SK-N-SH (cell line): Measurements from ENCODE around the gene RAVER1. TPM values are rescaled to one million over a fixed set of nuclear protein-coding genes. Genes with fewer than 3 reads are reported as not detected.
A peak's percentile ranks its signal among the peaks of the same experiment; 100 is the strongest.

Experiments used
- CTCF ChIA-PET: fragments of 300-600, 350-600 bp; formaldehyde crosslinking; extraction: SDS; loops from one replicate; lab custom pipeline; 2021; lab: Yijun Ruan, JAX
- POLR2A ChIA-PET: fragments of 350-600 bp; sonication (Branson Sonifier 250); formaldehyde crosslinking; extraction: SDS; loops from one replicate; lab custom pipeline; 2020; ENCODE audit warnings: antibody characterized with exemption, inconsistent platforms; lab: Yijun Ruan, JAX
- DNase-seq: peaks from one replicate; pipeline ENCODE4 v3.0.0; 2012
- H2AFZ ChIP-seq: fragments of 200-600 bp; sonication (generic); 2 replicates; pipeline ENCODE4 v1.8.1; 2016; ENCODE audit warnings: antibody characterized with exemption, mild to moderate bottlenecking, low read depth
- H3F3A ChIP-seq: fragments of 200-600 bp; sonication (generic); replicated peaks from 2 replicates; pipeline ENCODE3; 2016; ENCODE audit warnings: antibody characterized with exemption, mild to moderate bottlenecking; ENCODE audit not compliant: insufficient read depth
- H3K27ac ChIP-seq, 2 experiments: fragments of 200-500 bp in 1 of 2; fragments of 200-600 bp in 1 of 2; sonication (Bioruptor generic) in 1 of 2; sonication (generic), shearing (Covaris generic) in 1 of 2; 2 replicates each; pipeline versions ENCODE4 v1.5.1 to v1.6.1; 2014 to 2016; ENCODE audit warnings: low read depth in 2 of 2, inconsistent platforms in 1 of 2, low read length in 1 of 2, mild to moderate bottlenecking in 1 of 2, mixed read lengths in 1 of 2
- H3K27me3 ChIP-seq: fragments of 200-600 bp; sonication (generic), shearing (Covaris generic); 2 replicates; pipeline ENCODE4 v1.6.1; 2016; ENCODE audit warnings: mixed run types; ENCODE audit not compliant: insufficient read depth
- H3K36me3 ChIP-seq, 2 experiments: fragments of 200-500 bp in 1 of 2; fragments of 200-600 bp in 1 of 2; sonication (Bioruptor generic) in 1 of 2; sonication (generic) in 1 of 2; replicated peaks in 1 of 2; 2 replicates each; pipeline versions ENCODE3 to v1.5.1; 2014 to 2016; ENCODE audit warnings: low read length in 1 of 2, mild to moderate bottlenecking in 1 of 2; ENCODE audit not compliant: insufficient read depth in 2 of 2, control insufficient read depth in 1 of 2
- H3K4me1 ChIP-seq, 2 experiments: fragments of 200-500 bp in 1 of 2; fragments of 200-600 bp in 1 of 2; sonication (Bioruptor generic) in 1 of 2; sonication (generic), shearing (Covaris generic) in 1 of 2; 2 replicates each; pipeline versions ENCODE4 v1.5.1 to v1.6.1; 2014 to 2016; ENCODE audit warnings: low read depth in 1 of 2, low read length in 1 of 2, mixed run types in 1 of 2; ENCODE audit not compliant: insufficient read depth in 2 of 2, control insufficient read depth in 1 of 2
- H3K4me2 ChIP-seq: fragments of 200-600 bp; sonication (generic), shearing (Covaris generic); 2 replicates; pipeline ENCODE4 v1.6.1; 2017; ENCODE audit warnings: mixed run types
- H3K4me3 ChIP-seq, 2 experiments: fragments of 200-500 bp in 1 of 2; fragments of 200-600 bp in 1 of 2; sonication (Bioruptor generic) in 1 of 2; sonication (generic), shearing (Covaris generic) in 1 of 2; 2 replicates each; pipeline versions ENCODE4 v1.5.1 to v1.8.1; 2014 to 2016; ENCODE audit warnings: low read depth in 2 of 2, inconsistent platforms in 1 of 2, low read length in 1 of 2, mild to moderate bottlenecking in 1 of 2, mixed read lengths in 1 of 2, moderate library complexity in 1 of 2
- H3K79me2 ChIP-seq: fragments of 200-600 bp; sonication (generic); 2 replicates; pipeline ENCODE4 v1.8.1; 2017; ENCODE audit warnings: mild to moderate bottlenecking; ENCODE audit not compliant: insufficient read depth
- H3K9ac ChIP-seq: fragments of 200-600 bp; sonication (generic); 2 replicates; pipeline ENCODE4 v1.6.1; 2017; ENCODE audit warnings: mixed run types
- H3K9me2 ChIP-seq: fragments of 200-600 bp; sonication (generic); 2 replicates; pipeline ENCODE4 v1.6.1; 2017; ENCODE audit warnings: mixed run types
- H3K9me3 ChIP-seq: fragments of 200-600 bp; sonication (generic); 2 replicates; pipeline ENCODE4 v1.6.1; 2017; ENCODE audit warnings: mixed run types, mild to moderate bottlenecking, moderate library complexity
- H4K20me1 ChIP-seq: fragments of 200-600 bp; sonication (generic); 2 replicates; pipeline ENCODE4 v1.6.1; 2017; ENCODE audit warnings: mild to moderate bottlenecking, mixed run types; ENCODE audit not compliant: insufficient read depth
- ELF1 ChIP-seq: IDR thresholded peaks from 2 replicates; pipeline ENCODE4 v1.4.0; 2012
- EP300 ChIP-seq, 2 experiments: IDR thresholded peaks; 2 replicates each; pipeline versions ENCODE4 v1.4.0 to v1.6.1; 2012; ENCODE audit warnings: borderline replicate concordance in 1 of 2, low read depth in 1 of 2, low read length in 1 of 2
- FOSL2 ChIP-seq: IDR thresholded peaks from 2 replicates; pipeline ENCODE4 v1.4.0; 2012; ENCODE audit warnings: low read depth, mild to moderate bottlenecking, moderate library complexity, borderline replicate concordance
- FOXJ3 ChIP-seq: sonication (generic); formaldehyde crosslinking; IDR thresholded peaks from 2 replicates; pipeline ENCODE4 v1.5.1; 2020; ENCODE audit warnings: mild to moderate bottlenecking, missing genetic modification reagents
- FOXM1 ChIP-seq: IDR thresholded peaks from 2 replicates; pipeline ENCODE4 v1.4.0; 2012; ENCODE audit warnings: low read depth, mild to moderate bottlenecking
- GABPA ChIP-seq: IDR thresholded peaks from 2 replicates; pipeline ENCODE4 v1.4.0; 2012; ENCODE audit warnings: low read depth, mild to moderate bottlenecking
- GATA2 ChIP-seq: sonication (generic); formaldehyde crosslinking; IDR thresholded peaks from 2 replicates; pipeline ENCODE4 v1.5.0; 2020; ENCODE audit warnings: mild to moderate bottlenecking, missing genetic modification reagents
- JUND ChIP-seq: IDR thresholded peaks from 2 replicates; pipeline ENCODE4 v1.4.0; 2012
- MEF2A ChIP-seq: IDR thresholded peaks from 2 replicates; pipeline ENCODE4 v1.4.0; 2012; ENCODE audit warnings: low read depth, borderline replicate concordance
- MXI1 ChIP-seq: IDR thresholded peaks from 2 replicates; pipeline ENCODE4 v1.6.1; 2012; ENCODE audit warnings: mild to moderate bottlenecking, low read depth, low read length, improper control_type of control experiment
- RAD21 ChIP-seq: IDR thresholded peaks from 2 replicates; pipeline ENCODE4 v1.6.1; 2012; ENCODE audit warnings: mild to moderate bottlenecking, low read length
- RFX5 ChIP-seq: IDR thresholded peaks from 2 replicates; pipeline ENCODE4 v1.6.1; 2012; ENCODE audit warnings: mild to moderate bottlenecking, improper control_type of control experiment, low read length
- RXRA ChIP-seq: IDR thresholded peaks from 2 replicates; pipeline ENCODE4 v1.4.0; 2012; ENCODE audit warnings: low read depth, mild to moderate bottlenecking, borderline replicate concordance
- SIN3A ChIP-seq: IDR thresholded peaks from 2 replicates; pipeline ENCODE4 v1.6.1; 2012; ENCODE audit warnings: low read depth, mild to moderate bottlenecking, low read length, moderate library complexity, borderline replicate concordance
- SMC3 ChIP-seq: IDR thresholded peaks from 2 replicates; pipeline ENCODE4 v1.6.1; 2012; ENCODE audit warnings: low read depth, low read length, improper control_type of control experiment
- YY1 ChIP-seq: IDR thresholded peaks from 2 replicates; pipeline ENCODE4 v1.4.0; 2012; ENCODE audit warnings: low read depth, mild to moderate bottlenecking
- WGBS: methylation state at CpG from one replicate; pipeline ENCODE4 v1.1.6; 2017; ENCODE audit warnings: low lambda C conversion rate; 5-methylcytosine and 5-hydroxymethylcytosine counted together
- polyA plus RNA-seq, 3 experiments: library from polyadenylated mRNA; depleted of rRNA; stranded (reverse); fragments of >200 nt; gene quantifications; 2 replicates each; pipeline ENCODE4 v1.2.3, GENCODE V29; 2012
- TF ChIP-seq, protein P1 (sequence below): IDR thresholded peaks from 2 replicates; pipeline ENCODE4 v1.4.0; 2012; ENCODE audit warnings: low read depth
- TF ChIP-seq, protein P2 (sequence below): IDR thresholded peaks from 2 replicates; pipeline ENCODE4 v1.6.1; 2012; ENCODE audit warnings: mild to moderate bottlenecking, low read depth, low read length, moderate library complexity

Gene RAVER1
- polyA plus RNA-seq, 1 of the 3 experiments (the other 2 are of a cell fraction): 8.2 TPM

DNA sequence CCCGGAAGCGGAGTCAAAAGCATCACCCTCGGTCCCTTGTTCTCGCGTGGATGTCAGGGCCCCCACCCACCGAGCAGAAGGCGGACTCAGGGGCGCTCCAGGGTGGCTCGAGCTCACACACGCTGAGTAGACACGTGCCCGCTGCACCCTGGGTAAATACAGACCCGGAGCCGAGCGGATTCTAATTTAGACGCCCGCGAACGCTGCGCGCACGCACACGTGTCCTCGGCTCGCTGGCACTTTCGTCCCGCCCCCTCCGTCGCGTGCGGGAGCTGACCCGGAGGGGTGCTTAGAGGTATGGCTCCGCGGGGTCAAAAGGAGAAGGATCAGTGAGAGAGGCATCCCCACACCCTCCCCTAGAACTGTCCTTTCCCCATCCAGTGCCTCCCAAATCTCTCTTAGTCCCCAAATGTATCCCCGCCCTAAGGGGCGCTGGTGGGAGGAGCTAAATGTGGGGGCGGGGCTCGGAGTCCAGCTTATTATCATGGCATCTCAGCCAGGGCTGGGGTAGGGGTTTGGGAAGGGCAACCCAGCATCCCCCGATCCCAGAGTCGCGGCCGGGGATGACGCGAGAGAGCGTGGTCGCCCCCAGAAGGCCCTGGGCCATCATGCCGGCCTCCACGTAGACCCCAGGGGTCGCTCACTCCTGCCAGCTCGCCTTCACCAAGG, 44.0 kb downstream of the RAVER1 start (continued):
- TF ChIP-seq RXRA (no peak), EP300 (IDR thresholded peaks at IDR 0.05; ENCODE audit: borderline replicate concordance in 1 of 2, low read depth in 1 of 2, low read length in 1 of 2) (no peak), RAD21 (no peak)

- POLR2A ChIA-PET: interaction anchor here (1.2 to 1.4 kb wide), 2 partner anchors 11 to 13 kb away, joined by 3 to 4 read pairs; no protein-coding TSS in a partner anchor
- H3K9ac ChIP-seq: no peak overlapping the region
- TF ChIP-seq RFX5 (0 out of 2 replicates have a peak, but pooled peaks have one; percentile 11), MXI1 (no peak)
- no peak overlapping the region for H3K27ac ChIP-seq
- H3K9me3 ChIP-seq: no peaks in the 10 kb centered on the region
- peaks cover 0 to 39% of the 10 kb centered on the region in 2 experiments; a peak in 1 of 4 replicates for H3K4me1 ChIP-seq
- H2AFZ ChIP-seq: peak overlapping the region; percentile 91; the same call in 1 of the 2 replicates
- no peaks in the 10 kb centered on the region for H3K79me2 ChIP-seq
- H3K4me2 ChIP-seq: peak overlapping the region; percentile 98
- no peaks in the 10 kb centered on the region; the same call in 1 of the 2 replicates for H3K27me3 ChIP-seq
- no peaks in the 10 kb centered on the region for H3K9me2 ChIP-seq
- H4K20me1 ChIP-seq: no peaks in the 10 kb centered on the region
- no peaks in the 10 kb centered on the region for H3K36me3 ChIP-seq
- DNase-seq: peak; percentile 83
- WGBS: 0% methylated on average over 10 of the region's 23 CpGs
- CTCF ChIA-PET: interaction anchor here (1.2 to 7.4 kb wide), 9 partner anchors 10 to 128 kb away, joined by 3 to 65 read pairs (median 9); partner anchors contain the start of genes CDC37 and ICAM1
- peak overlapping the region; percentile 37 to 77 for H3K4me3 ChIP-seq
- H3F3A ChIP-seq: peaks cover 6% of the 10 kb centered on the region
Observed at GRCh38 chr19:10288662-10289166, 44.6 kb downstream of the RAVER1 start.

DNA sequence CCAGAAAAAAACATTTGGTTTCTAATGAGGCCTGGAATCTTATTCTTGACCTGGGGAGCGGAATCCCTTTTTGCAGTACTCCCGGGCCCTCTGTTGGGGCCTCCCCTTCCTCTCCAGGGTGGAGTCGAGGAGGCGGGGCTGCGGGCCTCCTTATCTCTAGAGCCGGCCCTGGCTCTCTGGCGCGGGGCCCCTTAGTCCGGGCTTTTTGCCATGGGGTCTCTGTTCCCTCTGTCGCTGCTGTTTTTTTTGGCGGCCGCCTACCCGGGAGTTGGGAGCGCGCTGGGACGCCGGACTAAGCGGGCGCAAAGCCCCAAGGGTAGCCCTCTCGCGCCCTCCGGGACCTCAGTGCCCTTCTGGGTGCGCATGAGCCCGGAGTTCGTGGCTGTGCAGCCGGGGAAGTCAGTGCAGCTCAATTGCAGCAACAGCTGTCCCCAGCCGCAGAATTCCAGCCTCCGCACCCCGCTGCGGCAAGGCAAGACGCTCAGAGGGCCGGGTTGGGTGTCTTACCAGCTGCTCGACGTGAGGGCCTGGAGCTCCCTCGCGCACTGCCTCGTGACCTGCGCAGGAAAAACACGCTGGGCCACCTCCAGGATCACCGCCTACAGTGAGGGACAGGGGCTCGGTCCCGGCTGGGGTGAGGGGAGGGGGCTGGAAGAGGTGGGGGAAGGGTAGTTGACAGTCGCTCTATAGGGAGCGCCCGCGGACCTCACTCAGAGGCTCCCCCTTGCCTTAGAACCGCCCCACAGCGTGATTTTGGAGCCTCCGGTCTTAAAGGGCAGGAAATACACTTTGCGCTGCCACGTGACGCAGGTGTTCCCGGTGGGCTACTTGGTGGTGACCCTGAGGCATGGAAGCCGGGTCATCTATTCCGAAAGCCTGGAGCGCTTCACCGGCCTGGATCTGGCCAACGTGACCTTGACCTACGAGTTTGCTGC, 46.3 kb downstream of the RAVER1 start, which contains the start of gene ICAM4:
Gene ICAM4 (plus strand): TSS at position 153 of the 935 bp plus-strand sequence. CDS start 58 bp downstream, at position 211.
- H3K27me3 ChIP-seq: no peaks in the 10 kb centered on the region; the same call in 1 of the 2 replicates
- no peak within 1 kb of the TSS for H2AFZ ChIP-seq
- POLR2A ChIA-PET: no interaction called here
- H3K9me3 ChIP-seq: no peaks in the 10 kb centered on the region
- H3K36me3 ChIP-seq: no peaks in the 10 kb centered on the region
- H3K27ac ChIP-seq: no peak within 1 kb of the TSS
- no peaks in the 10 kb centered on the region for H3K79me2 ChIP-seq
- H3K4me3 ChIP-seq: no peak within 1 kb of the TSS
- no peaks in the 10 kb centered on the region for H3K9me2 ChIP-seq
- peaks cover 0 to 29% of the 10 kb centered on the region in 2 experiments; a peak in 1 of 4 replicates for H3K4me1 ChIP-seq
- DNase-seq: peak; percentile 64
- CTCF ChIA-PET: interaction anchor here (1.0 to 7.4 kb wide), 8 partner anchors 18 to 137 kb away, joined by 3 to 65 read pairs (median 9); partner anchors contain the start of gene ICAM1
- H4K20me1 ChIP-seq: no peaks in the 10 kb centered on the region
- WGBS: 55% methylated on average over 26 of the region's 59 CpGs
- no peak within 1 kb of the TSS for H3K4me2 ChIP-seq
- H3F3A ChIP-seq: peaks cover 6% of the 10 kb centered on the region
- H3K9ac ChIP-seq: no peak within 1 kb of the TSS
- TF ChIP-seq JUND (no peak), FOSL2 (no peak), FOXJ3 (CRISPR knock-in tag) (no peak), YY1 (no peak), GABPA (no peak), SMC3 (no peak), GATA2 (CRISPR knock-in tag) (no peak), RFX5 (no peak), FOXM1 (no peak), MEF2A (no peak), SIN3A (no peak), ELF1 (no peak)
- TF ChIP-seq, protein P1, sequence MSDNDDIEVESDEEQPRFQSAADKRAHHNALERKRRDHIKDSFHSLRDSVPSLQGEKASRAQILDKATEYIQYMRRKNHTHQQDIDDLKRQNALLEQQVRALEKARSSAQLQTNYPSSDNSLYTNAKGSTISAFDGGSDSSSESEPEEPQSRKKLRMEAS: no peak
- TF ChIP-seq, protein P2, sequence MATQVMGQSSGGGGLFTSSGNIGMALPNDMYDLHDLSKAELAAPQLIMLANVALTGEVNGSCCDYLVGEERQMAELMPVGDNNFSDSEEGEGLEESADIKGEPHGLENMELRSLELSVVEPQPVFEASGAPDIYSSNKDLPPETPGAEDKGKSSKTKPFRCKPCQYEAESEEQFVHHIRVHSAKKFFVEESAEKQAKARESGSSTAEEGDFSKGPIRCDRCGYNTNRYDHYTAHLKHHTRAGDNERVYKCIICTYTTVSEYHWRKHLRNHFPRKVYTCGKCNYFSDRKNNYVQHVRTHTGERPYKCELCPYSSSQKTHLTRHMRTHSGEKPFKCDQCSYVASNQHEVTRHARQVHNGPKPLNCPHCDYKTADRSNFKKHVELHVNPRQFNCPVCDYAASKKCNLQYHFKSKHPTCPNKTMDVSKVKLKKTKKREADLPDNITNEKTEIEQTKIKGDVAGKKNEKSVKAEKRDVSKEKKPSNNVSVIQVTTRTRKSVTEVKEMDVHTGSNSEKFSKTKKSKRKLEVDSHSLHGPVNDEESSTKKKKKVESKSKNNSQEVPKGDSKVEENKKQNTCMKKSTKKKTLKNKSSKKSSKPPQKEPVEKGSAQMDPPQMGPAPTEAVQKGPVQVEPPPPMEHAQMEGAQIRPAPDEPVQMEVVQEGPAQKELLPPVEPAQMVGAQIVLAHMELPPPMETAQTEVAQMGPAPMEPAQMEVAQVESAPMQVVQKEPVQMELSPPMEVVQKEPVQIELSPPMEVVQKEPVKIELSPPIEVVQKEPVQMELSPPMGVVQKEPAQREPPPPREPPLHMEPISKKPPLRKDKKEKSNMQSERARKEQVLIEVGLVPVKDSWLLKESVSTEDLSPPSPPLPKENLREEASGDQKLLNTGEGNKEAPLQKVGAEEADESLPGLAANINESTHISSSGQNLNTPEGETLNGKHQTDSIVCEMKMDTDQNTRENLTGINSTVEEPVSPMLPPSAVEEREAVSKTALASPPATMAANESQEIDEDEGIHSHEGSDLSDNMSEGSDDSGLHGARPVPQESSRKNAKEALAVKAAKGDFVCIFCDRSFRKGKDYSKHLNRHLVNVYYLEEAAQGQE: no peak
